ENCODE measurements around the gene CFAP251.

The CFAP251 gene

GRCh38 chr12:121974026-121974985, 55.9 kb downstream of the CFAP251 start:
- H2BK120ac ChIP-seq (ENCODE audit: insufficient read depth, low read length, poor library complexity): no peak overlapping the region
- no peaks in the 10 kb centered on the region for H3K79me1 ChIP-seq (ENCODE audit: low read length)
- no CpG with 5 or more reads among the region's 13 CpGs for WGBS (ENCODE audit: extremely low coverage, insufficient coverage, insufficient read length)
- no peak overlapping the region for H3K18ac ChIP-seq (ENCODE audit: low read length)
- H3K4ac ChIP-seq (ENCODE audit: low read depth, low read length): no peak overlapping the region
- H3K14ac ChIP-seq (ENCODE audit: low read length): no peak overlapping the region
- no peak overlapping the region for H4K12ac ChIP-seq (ENCODE audit: low read depth, low read length)
- no peak overlapping the region for H3K27ac ChIP-seq (ENCODE audit: low read depth, low read length)
- H4K91ac ChIP-seq (ENCODE audit: low read depth, low read length): no peak overlapping the region
- no peaks in the 10 kb centered on the region for H3K27me3 ChIP-seq (ENCODE audit: insufficient read depth, low read length)
- H2BK5ac ChIP-seq (ENCODE audit: low read depth, low read length, poor library complexity): no peak overlapping the region
- H3K9ac ChIP-seq (ENCODE audit: low read length): no peak overlapping the region
- peaks cover 7% of the 10 kb centered on the region for H3K9me3 ChIP-seq (ENCODE audit: insufficient read depth, low read depth, low read length)
- no peak overlapping the region for H4K8ac ChIP-seq (ENCODE audit: low read depth, low read length)
- no peak overlapping the region for H2AFZ ChIP-seq (ENCODE audit: insufficient read depth, low read length, poor library complexity)
- H2AK5ac ChIP-seq (ENCODE audit: low read length): no peak overlapping the region
- no peak overlapping the region for H3K4me3 ChIP-seq (ENCODE audit: low read depth, low read length)
- no peaks in the 10 kb centered on the region for H3K79me2 ChIP-seq (ENCODE audit: control insufficient read depth, insufficient read depth, low read length, poor library complexity)
- H3K36me3 ChIP-seq (ENCODE audit: control insufficient read depth in 1 of 2, insufficient read depth in 2 of 2, low read length in 2 of 2): no peaks in the 10 kb centered on the region
- H2BK12ac ChIP-seq (ENCODE audit: low read length): no peak overlapping the region
- no peak overlapping the region for H3K23ac ChIP-seq (ENCODE audit: low read length)
- H3K4me1 ChIP-seq (ENCODE audit: control insufficient read depth in 1 of 2, insufficient read depth in 2 of 2, low read length in 2 of 2): no peaks in the 10 kb centered on the region
- no peak for DNase-seq
- no peak overlapping the region for H3K4me2 ChIP-seq (ENCODE audit: low read length)

DNA sequence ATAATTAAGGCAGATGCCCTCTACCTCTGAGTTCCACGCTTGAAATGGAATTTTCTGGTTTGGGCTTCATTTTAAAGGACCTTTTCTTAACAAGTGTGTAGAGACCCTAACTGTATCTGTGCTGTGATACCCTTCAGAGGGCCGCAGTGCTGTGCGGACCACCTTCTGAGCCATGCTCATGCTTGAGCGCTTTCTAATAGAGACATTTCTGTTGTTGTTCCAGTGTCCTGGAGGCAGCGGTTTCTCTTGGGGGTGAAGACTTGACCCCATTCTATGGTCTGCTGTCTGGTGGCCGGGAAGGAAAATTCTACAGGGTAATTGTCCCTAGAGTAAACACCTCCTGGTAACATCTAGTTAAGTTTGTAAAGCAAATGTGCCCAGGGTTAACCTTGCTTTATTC, 56.6 kb downstream of the CFAP251 start:
- Histone ChIP-seq H3K9ac (ENCODE audit: low read length) (no peak overlapping the region), H3K4me1 (ENCODE audit: control insufficient read depth in 1 of 2, insufficient read depth in 2 of 2, low read length in 2 of 2) (no peaks in the 10 kb centered on the region), H3K4me2 (ENCODE audit: low read length) (no peak overlapping the region), H2BK5ac (ENCODE audit: low read depth, low read length, poor library complexity) (no peak overlapping the region), H2BK120ac (ENCODE audit: insufficient read depth, low read length, poor library complexity) (no peak overlapping the region), H3K23ac (ENCODE audit: low read length) (no peak overlapping the region), H3K4ac (ENCODE audit: low read depth, low read length) (no peak overlapping the region), H4K8ac (ENCODE audit: low read depth, low read length) (no peak overlapping the region), H3K14ac (ENCODE audit: low read length) (no peak overlapping the region), H4K91ac (ENCODE audit: low read depth, low read length) (no peak overlapping the region), H3K27ac (ENCODE audit: low read depth, low read length) (no peak overlapping the region), H3K18ac (ENCODE audit: low read length) (no peak overlapping the region), H2AK5ac (ENCODE audit: low read length) (no peak overlapping the region), H3K9me3 (ENCODE audit: insufficient read depth, low read depth, low read length) (peaks cover 7% of the 10 kb centered on the region), H2AFZ (ENCODE audit: insufficient read depth, low read length, poor library complexity) (no peak overlapping the region), H3K27me3 (ENCODE audit: insufficient read depth, low read length) (no peaks in the 10 kb centered on the region), H2BK12ac (ENCODE audit: low read length) (no peak overlapping the region), H4K12ac (ENCODE audit: low read depth, low read length) (no peak overlapping the region), H3K4me3 (ENCODE audit: low read depth, low read length) (no peak overlapping the region), H3K79me2 (ENCODE audit: control insufficient read depth, insufficient read depth, low read length, poor library complexity) (no peaks in the 10 kb centered on the region), H3K79me1 (ENCODE audit: low read length) (no peaks in the 10 kb centered on the region), H3K36me3 (ENCODE audit: control insufficient read depth in 1 of 2, insufficient read depth in 2 of 2, low read length in 2 of 2) (no peaks in the 10 kb centered on the region)
- WGBS (ENCODE audit: extremely low coverage, insufficient coverage, insufficient read length): no CpG with 5 or more reads among the region's 6 CpGs
- no peak for DNase-seq

- no peaks in the 10 kb centered on the region for H3K79me2 ChIP-seq (ENCODE audit: control insufficient read depth, insufficient read depth, low read length, poor library complexity)
- no peak for DNase-seq
- H3K27ac ChIP-seq (ENCODE audit: low read depth, low read length): no peak overlapping the region
- H3K18ac ChIP-seq (ENCODE audit: low read length): no peak overlapping the region
- H3K9me3 ChIP-seq (ENCODE audit: insufficient read depth, low read depth, low read length): peaks cover 3% of the 10 kb centered on the region
- H4K91ac ChIP-seq (ENCODE audit: low read depth, low read length): no peak overlapping the region
- no peak overlapping the region for H2AFZ ChIP-seq (ENCODE audit: insufficient read depth, low read length, poor library complexity)
- no peak overlapping the region for H4K8ac ChIP-seq (ENCODE audit: low read depth, low read length)
- H3K4me1 ChIP-seq (ENCODE audit: control insufficient read depth in 1 of 2, insufficient read depth in 2 of 2, low read length in 2 of 2): no peaks in the 10 kb centered on the region
- no CpG with 5 or more reads among the region's 5 CpGs for WGBS (ENCODE audit: extremely low coverage, insufficient coverage, insufficient read length)
- no peak overlapping the region for H2BK12ac ChIP-seq (ENCODE audit: low read length)
- no peak overlapping the region for H3K4ac ChIP-seq (ENCODE audit: low read depth, low read length)
- no peaks in the 10 kb centered on the region for H3K79me1 ChIP-seq (ENCODE audit: low read length)
- H3K23ac ChIP-seq (ENCODE audit: low read length): no peak overlapping the region
- H3K4me2 ChIP-seq (ENCODE audit: low read length): no peak overlapping the region
- H4K12ac ChIP-seq (ENCODE audit: low read depth, low read length): no peak overlapping the region
- H2AK5ac ChIP-seq (ENCODE audit: low read length): no peak overlapping the region
- H3K36me3 ChIP-seq (ENCODE audit: control insufficient read depth in 1 of 2, insufficient read depth in 2 of 2, low read length in 2 of 2): no peaks in the 10 kb centered on the region
- H2BK5ac ChIP-seq (ENCODE audit: low read depth, low read length, poor library complexity): no peak overlapping the region
- H3K4me3 ChIP-seq (ENCODE audit: low read depth, low read length): no peak overlapping the region
- H3K14ac ChIP-seq (ENCODE audit: low read length): no peak overlapping the region
- H3K9ac ChIP-seq (ENCODE audit: low read length): no peak overlapping the region
- no peaks in the 10 kb centered on the region for H3K27me3 ChIP-seq (ENCODE audit: insufficient read depth, low read length)
- H2BK120ac ChIP-seq (ENCODE audit: insufficient read depth, low read length, poor library complexity): no peak overlapping the region
Measured at GRCh38 chr12:121976950-121977349, 58.6 kb downstream of the CFAP251 start.

GRCh38 chr12:121980191-121980891, 61.9 kb downstream of the CFAP251 start:
- no peak overlapping the region for H2BK12ac ChIP-seq (ENCODE audit: low read length)
- H3K79me2 ChIP-seq (ENCODE audit: control insufficient read depth, insufficient read depth, low read length, poor library complexity): no peaks in the 10 kb centered on the region
- no peak overlapping the region for H2BK120ac ChIP-seq (ENCODE audit: insufficient read depth, low read length, poor library complexity)
- no peak overlapping the region for H3K4me3 ChIP-seq (ENCODE audit: low read depth, low read length)
- H3K9ac ChIP-seq (ENCODE audit: low read length): no peak overlapping the region
- no peak overlapping the region for H3K4me2 ChIP-seq (ENCODE audit: low read length)
- H3K27ac ChIP-seq (ENCODE audit: low read depth, low read length): no peak overlapping the region
- H4K91ac ChIP-seq (ENCODE audit: low read depth, low read length): no peak overlapping the region
- no peak overlapping the region for H3K14ac ChIP-seq (ENCODE audit: low read length)
- H4K8ac ChIP-seq (ENCODE audit: low read depth, low read length): no peak overlapping the region
- H3K79me1 ChIP-seq (ENCODE audit: low read length): no peaks in the 10 kb centered on the region
- whole genome bisulfite sequencing (ENCODE audit: extremely low coverage, insufficient coverage, insufficient read length): no CpG with 5 or more reads among the region's 11 CpGs
- H3K4ac ChIP-seq (ENCODE audit: low read depth, low read length): no peak overlapping the region
- no peaks in the 10 kb centered on the region for H3K27me3 ChIP-seq (ENCODE audit: insufficient read depth, low read length)
- no peak overlapping the region for H4K12ac ChIP-seq (ENCODE audit: low read depth, low read length)
- H3K9me3 ChIP-seq (ENCODE audit: insufficient read depth, low read depth, low read length): no peaks in the 10 kb centered on the region
- no peak overlapping the region for H2BK5ac ChIP-seq (ENCODE audit: low read depth, low read length, poor library complexity)
- no peak overlapping the region for H2AK5ac ChIP-seq (ENCODE audit: low read length)
- H3K36me3 ChIP-seq (ENCODE audit: control insufficient read depth in 1 of 2, insufficient read depth in 2 of 2, low read length in 2 of 2): no peaks in the 10 kb centered on the region
- no peaks in the 10 kb centered on the region for H3K4me1 ChIP-seq (ENCODE audit: control insufficient read depth in 1 of 2, insufficient read depth in 2 of 2, low read length in 2 of 2)
- H3K23ac ChIP-seq (ENCODE audit: low read length): no peak overlapping the region
- no peak for DNase-seq
- no peak overlapping the region for H3K18ac ChIP-seq (ENCODE audit: low read length)
- H2AFZ ChIP-seq (ENCODE audit: insufficient read depth, low read length, poor library complexity): no peak overlapping the region
